ENCODE data around the gene NALCN. TPM values are rescaled to one million over a fixed set of nuclear protein-coding genes. Genes with fewer than 3 reads are reported as not detected.
A peak's percentile ranks its signal among the peaks of the same experiment; 100 is the strongest.

The NALCN gene
- total and polyA plus RNA-seq, 7 donors = 0.04 to 0.49 (median 0.21) TPM; not detected in 1

- no peaks in the 10 kb centered on the region for H3K27me3 ChIP-seq (ENCODE audit: insufficient read depth in 3 of 3, low read length in 2 of 3)
- TF ChIP-seq CTCF (IDR thresholded peaks at IDR 0.05) = peak; percentile 48
- ATAC-seq (no peak), DNase-seq (no peak)
- H3K4me1 ChIP-seq = no peaks in the 10 kb centered on the region
- H3K27ac ChIP-seq = no peak overlapping the region
- 59 to 78% (median 67%) methylated on average over 5 of the region's 5 CpGs for WGBS, 3 donors
- no peak overlapping the region for H3K4me3 ChIP-seq
- intact Hi-C loops (cut with DNase I) = loop anchor here in 1 of 2 donors (5.0 kb wide), 1 partner anchor 556 kb away; no protein-coding TSS in a partner anchor
- H3K9me3 ChIP-seq = no peaks in the 10 kb centered on the region
- H3K36me3 ChIP-seq (ENCODE audit: insufficient read depth in 1 of 2, low read depth in 1 of 2) = no peaks in the 10 kb centered on the region
These were observed 288.5 kb downstream of the NALCN start for GRCh38 chr13:101127741-101128353.

- Histone ChIP-seq H3K9me3 (no peaks in the 10 kb centered on the region), H3K27ac (no peak overlapping the region), H3K36me3 (ENCODE audit: insufficient read depth in 1 of 2, low read depth in 1 of 2) (no peaks in the 10 kb centered on the region), H3K4me1 (no peaks in the 10 kb centered on the region), H3K27me3 (ENCODE audit: insufficient read depth in 3 of 3, low read length in 2 of 3) (no peaks in the 10 kb centered on the region), H3K4me3 (no peak overlapping the region)
- DNase-seq = no peak
- ATAC-seq = no peak
- TF ChIP-seq CTCF (IDR thresholded peaks at IDR 0.05) = no peak
- 60 to 81% (median 70%) methylated on average over 1 of the region's 1 CpG for WGBS, 3 donors
- intact Hi-C loops (cut with DNase I) = no loop called here
These were observed 293.3 kb downstream of the NALCN start for GRCh38 chr13:101123028-101123427.

- Histone ChIP-seq H3K9me3 (no peaks in the 10 kb centered on the region), H3K27ac (no peak overlapping the region), H3K4me3 (no peak overlapping the region), H3K36me3 (ENCODE audit: insufficient read depth in 1 of 2, low read depth in 1 of 2) (no peaks in the 10 kb centered on the region), H3K4me1 (no peaks in the 10 kb centered on the region), H3K27me3 (ENCODE audit: insufficient read depth in 3 of 3, low read length in 2 of 3) (no peaks in the 10 kb centered on the region)
- DNase-seq (no peak), ATAC-seq (no peak)
- intact Hi-C loops (cut with DNase I) = no loop called here
- 52 to 56% (median 55%) methylated on average over 4 of the region's 4 CpGs for WGBS, 3 donors
- no peak for TF ChIP-seq CTCF (IDR thresholded peaks at IDR 0.05)
These were observed 294.7 kb downstream of the NALCN start for GRCh38 chr13:101121608-101122007.

- DNase-seq = no peak
- no peaks in the 10 kb centered on the region for H3K36me3 ChIP-seq (ENCODE audit: insufficient read depth in 1 of 2, low read depth in 1 of 2)
- TF ChIP-seq CTCF (IDR thresholded peaks at IDR 0.05) = no peak
- WGBS, 3 donors = 44 to 50% (median 45%) methylated on average over 2 of the region's 2 CpGs
- ATAC-seq = no peak
- no peak overlapping the region for H3K27ac ChIP-seq
- H3K27me3 ChIP-seq (ENCODE audit: insufficient read depth in 3 of 3, low read length in 2 of 3) = no peaks in the 10 kb centered on the region
- intact Hi-C loops (cut with DNase I) = no loop called here
- H3K4me3 ChIP-seq = no peak overlapping the region
- no peaks in the 10 kb centered on the region for H3K4me1 ChIP-seq
- H3K9me3 ChIP-seq = no peaks in the 10 kb centered on the region
These were observed 296.3 kb downstream of the NALCN start for GRCh38 chr13:101120007-101120406.

GRCh38 chr13:101116826-101117225 is 299.5 kb downstream of the NALCN start:
- Histone ChIP-seq H3K4me1 (no peaks in the 10 kb centered on the region), H3K27ac (no peak overlapping the region), H3K36me3 (ENCODE audit: insufficient read depth in 1 of 2, low read depth in 1 of 2) (no peaks in the 10 kb centered on the region), H3K27me3 (ENCODE audit: insufficient read depth in 3 of 3, low read length in 2 of 3) (no peaks in the 10 kb centered on the region), H3K9me3 (no peaks in the 10 kb centered on the region), H3K4me3 (no peak overlapping the region)
- intact Hi-C loops (cut with DNase I) = no loop called here
- 62 to 69% (median 65%) methylated on average over 4 of the region's 4 CpGs for WGBS, 3 donors
- no peak for TF ChIP-seq CTCF (IDR thresholded peaks at IDR 0.05)
- DNase-seq (no peak), ATAC-seq (no peak)
